ENCODE measurements around the gene HLA-DMA. TPM values are rescaled to one million over a fixed set of nuclear protein-coding genes. Genes with fewer than 3 reads are reported as not detected.

Gene HLA-DMA
- total and polyA plus RNA-seq, 2 of the 8 experiments (the other 6 are each of a cell fraction or from before 2014, with no cell fraction given), result 13.3 to 23.1 TPM

DNA sequence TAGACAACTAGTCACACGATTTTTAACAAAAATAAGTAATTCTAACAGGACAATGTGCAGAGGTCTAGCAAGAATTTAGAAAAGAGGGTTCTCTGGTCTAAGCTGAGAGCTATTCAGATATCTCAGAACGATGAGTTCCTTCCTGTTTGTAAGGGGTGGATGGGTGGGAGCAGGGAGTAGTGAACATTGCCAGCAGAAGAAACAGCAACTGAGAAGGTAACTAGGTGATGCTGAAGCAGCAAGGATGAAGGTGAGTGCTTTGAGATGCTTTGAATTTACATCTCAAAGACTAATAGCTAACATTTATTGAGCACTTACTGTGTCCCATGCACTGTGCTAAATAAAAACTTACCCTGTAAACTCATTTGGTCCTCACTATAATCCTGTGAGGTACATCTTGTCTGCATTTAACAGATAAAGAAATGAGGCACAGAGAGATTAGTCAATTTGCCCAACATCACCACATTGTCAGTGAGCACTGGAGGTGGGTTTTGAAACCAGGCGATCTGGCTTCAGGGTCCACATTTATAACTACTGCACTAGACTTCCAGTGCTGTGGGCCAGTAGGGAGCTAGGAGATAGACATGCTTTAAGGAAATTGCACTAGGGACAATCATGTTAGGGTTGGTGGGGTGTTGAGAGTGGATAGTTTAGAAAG lies 31.2 kb upstream of the HLA-DMA start:
- Histone ChIP-seq H4K8ac (ENCODE audit: extremely low read depth, insufficient read depth, low read length) (no peak overlapping the region), H3K23me2 (ENCODE audit: low read depth, low read length) (no peaks in the 10 kb centered on the region), H2AFZ (ENCODE audit: low read length) (no peak overlapping the region), H3K27me3 (replicated peaks in 1 of 4; ENCODE audit: control insufficient read depth in 3 of 4, extremely low read depth in 1 of 4, insufficient read depth in 3 of 4, low read length in 3 of 4) (no peaks in the 10 kb centered on the region), H3K4me2 (ENCODE audit: insufficient read depth in 1 of 2, low read depth in 2 of 2, low read length in 2 of 2) (no peak overlapping the region), H4K91ac (replicated peaks; ENCODE audit: insufficient read length, low read length) (no peak overlapping the region), H3K4me3 (ENCODE audit: extremely low read depth in 1 of 4, insufficient read depth in 2 of 4, low read depth in 3 of 4, low read length in 4 of 4) (no peak overlapping the region), H3K9ac (replicated peaks in 1 of 4; ENCODE audit: extremely low read depth in 1 of 4, low read depth in 3 of 4, low read length in 3 of 4) (no peak overlapping the region), H3K27ac (ENCODE audit: low read depth, low read length) (no peak overlapping the region), H4K20me1 (replicated peaks in 1 of 2; ENCODE audit: control insufficient read depth in 1 of 2, insufficient read depth in 2 of 2, low read length in 2 of 2) (peaks cover 10 to 17% of the 10 kb centered on the region in 2 experiments), H2BK20ac (ENCODE audit: low read length) (no peak overlapping the region), H3K14ac (ENCODE audit: insufficient read length) (no peak overlapping the region), H2BK5ac (ENCODE audit: low read depth, low read length) (no peak overlapping the region), H3K79me2 (ENCODE audit: control insufficient read depth in 1 of 2, insufficient read depth in 2 of 2, low read length in 2 of 2) (peaks cover 0 to 9% of the 10 kb centered on the region in 2 experiments; a peak in 1 of 4 replicates), H3K4ac (replicated peaks; ENCODE audit: insufficient read length, low read depth, low read length) (no peak overlapping the region), H4K5ac (ENCODE audit: insufficient read length, low read depth, low read length) (no peak overlapping the region), H3K18ac (ENCODE audit: extremely low read depth, low read length) (no peak overlapping the region), H3K56ac (replicated peaks; ENCODE audit: insufficient read length, low read depth, low read length) (no peak overlapping the region), H3K4me1 (replicated peaks in 1 of 4; ENCODE audit: control insufficient read depth in 3 of 4, insufficient read depth in 4 of 4, low read length in 3 of 4) (peaks cover 0 to 6% (median 2%) of the 10 kb centered on the region in 4 experiments; a peak in 4 of 7 replicates), H3K23ac (ENCODE audit: insufficient read length) (no peak overlapping the region), H2BK12ac (ENCODE audit: low read depth, low read length) (no peak overlapping the region), H2BK120ac (replicated peaks; ENCODE audit: low read depth, low read length) (no peak overlapping the region), H3K9me3 (ENCODE audit: insufficient read depth in 2 of 2, low read depth in 1 of 2, low read length in 1 of 2) (no peaks in the 10 kb centered on the region), H2AK5ac (ENCODE audit: low read depth, low read length) (no peak overlapping the region), H3K79me1 (ENCODE audit: low read depth, low read length) (no peaks in the 10 kb centered on the region), H2BK15ac (ENCODE audit: low read length) (no peak overlapping the region), H3K36me3 (ENCODE audit: control insufficient read depth in 2 of 4, insufficient read depth in 4 of 4, low read length in 3 of 4) (peaks cover 17 to 31% (median 24%) of the 10 kb centered on the region in 4 experiments)
- DNase-seq (ENCODE audit: low read depth in 1 of 2, low spot score in 2 of 2) (no peak), FAIRE-seq (no peak)
- peak in 1 of 2 experiments; percentile 38; a peak in 1 of 3 replicates for TF ChIP-seq POLR2A (IDR thresholded peaks at IDR 0.05; ENCODE audit: control extremely low read depth in 1 of 2, low read depth in 2 of 2, low read length in 2 of 2)
- TF ChIP-seq SIN3A (conservative IDR thresholded peaks at IDR 0.05 in 1 of 2, IDR thresholded peaks at IDR 0.05 in 1 of 2; ENCODE audit: low read depth in 1 of 2, low read length in 2 of 2), result no peak
- 82% methylated on average over 3 of the region's 3 CpGs; no CpG with 5 or more reads in 1 of the 2 experiments for WGBS, 2 experiments (ENCODE audit: extremely low coverage in 1 of 2, insufficient coverage in 1 of 2, insufficient read length in 1 of 2, insufficient replicate concordance in 2 of 2, low coverage in 1 of 2, low lambda C conversion rate in 2 of 2, missing lambda C conversion rate in 1 of 2)
- CTCF ChIA-PET (ENCODE audit: partially characterized antibody), result interaction anchor here (0.7 to 6.6 kb wide), 47 partner anchors 9 to 264 kb away, joined by 3 to 110 read pairs (median 4); partner anchors contain the start of genes BRD2, HLA-DMA and HLA-DPA1
- POLR2A ChIA-PET (ENCODE audit: partially characterized antibody), result interaction anchor here (0.8 to 28.8 kb wide), 15 partner anchors 16 to 1206 kb away, joined by 3 to 1158 read pairs (median 5); partner anchors contain the start of genes B3GALT4, BRD2, HLA-DMA and VWA7

Measured in H1 (cell line).